Fibroblast of the aortic adventitia (primary cell): ENCODE measurements around the gene WNT11. TPM values are rescaled to one million over a fixed set of nuclear protein-coding genes. Genes with fewer than 3 reads are reported as not detected.

Experiments
- DNase-seq: peaks from one replicate; pipeline ENCODE4 v3.0.0-alpha.2; 2010; ENCODE audit warnings: low read depth
- H3K4me3 ChIP-seq: 2 replicates; pipeline ENCODE4 v1.5.1; 2011; ENCODE audit warnings: low read depth, mild to moderate bottlenecking, control low read depth, low read length, moderate library complexity
- total RNA-seq: library from RNA; depleted of rRNA; stranded (reverse); fragments of >200 nt; gene quantifications from 2 replicates; pipeline ENCODE4 v1.2.3, GENCODE V29; 2012; ENCODE audit warnings: low replicate concordance
- TF ChIP-seq, protein P1 (sequence below): IDR thresholded peaks from 2 replicates; pipeline ENCODE4 v1.5.1; 2011; ENCODE audit warnings: mild to moderate bottlenecking, low read length, control low read depth, inconsistent platforms; ENCODE audit not compliant: insufficient read depth

The WNT11 gene
- total RNA-seq, 1 donor = 1.2 TPM

DNA sequence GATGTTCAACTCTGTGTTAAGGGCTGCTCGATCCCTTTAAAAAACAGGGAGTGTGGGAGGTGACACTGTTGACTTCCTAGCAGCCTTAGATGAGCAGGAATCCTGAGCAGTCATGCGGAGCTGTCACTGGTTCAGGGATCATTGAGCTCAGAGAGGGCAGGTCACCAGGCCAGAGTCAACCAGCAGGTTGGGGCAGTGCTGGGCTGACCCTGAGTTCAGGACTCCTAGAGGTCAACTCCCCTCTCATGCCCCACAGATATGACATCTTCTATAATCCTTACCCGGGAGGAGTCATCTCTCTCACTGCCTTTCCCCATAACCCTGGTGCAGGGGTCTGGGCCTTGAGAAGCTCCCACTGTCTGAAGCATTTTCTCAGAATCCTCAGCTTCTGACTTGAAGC is 12.9 kb upstream of the WNT11 start:
- TF ChIP-seq, protein P1, sequence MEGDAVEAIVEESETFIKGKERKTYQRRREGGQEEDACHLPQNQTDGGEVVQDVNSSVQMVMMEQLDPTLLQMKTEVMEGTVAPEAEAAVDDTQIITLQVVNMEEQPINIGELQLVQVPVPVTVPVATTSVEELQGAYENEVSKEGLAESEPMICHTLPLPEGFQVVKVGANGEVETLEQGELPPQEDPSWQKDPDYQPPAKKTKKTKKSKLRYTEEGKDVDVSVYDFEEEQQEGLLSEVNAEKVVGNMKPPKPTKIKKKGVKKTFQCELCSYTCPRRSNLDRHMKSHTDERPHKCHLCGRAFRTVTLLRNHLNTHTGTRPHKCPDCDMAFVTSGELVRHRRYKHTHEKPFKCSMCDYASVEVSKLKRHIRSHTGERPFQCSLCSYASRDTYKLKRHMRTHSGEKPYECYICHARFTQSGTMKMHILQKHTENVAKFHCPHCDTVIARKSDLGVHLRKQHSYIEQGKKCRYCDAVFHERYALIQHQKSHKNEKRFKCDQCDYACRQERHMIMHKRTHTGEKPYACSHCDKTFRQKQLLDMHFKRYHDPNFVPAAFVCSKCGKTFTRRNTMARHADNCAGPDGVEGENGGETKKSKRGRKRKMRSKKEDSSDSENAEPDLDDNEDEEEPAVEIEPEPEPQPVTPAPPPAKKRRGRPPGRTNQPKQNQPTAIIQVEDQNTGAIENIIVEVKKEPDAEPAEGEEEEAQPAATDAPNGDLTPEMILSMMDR = no peak
- H3K4me3 ChIP-seq = no peak overlapping the region

DNA sequence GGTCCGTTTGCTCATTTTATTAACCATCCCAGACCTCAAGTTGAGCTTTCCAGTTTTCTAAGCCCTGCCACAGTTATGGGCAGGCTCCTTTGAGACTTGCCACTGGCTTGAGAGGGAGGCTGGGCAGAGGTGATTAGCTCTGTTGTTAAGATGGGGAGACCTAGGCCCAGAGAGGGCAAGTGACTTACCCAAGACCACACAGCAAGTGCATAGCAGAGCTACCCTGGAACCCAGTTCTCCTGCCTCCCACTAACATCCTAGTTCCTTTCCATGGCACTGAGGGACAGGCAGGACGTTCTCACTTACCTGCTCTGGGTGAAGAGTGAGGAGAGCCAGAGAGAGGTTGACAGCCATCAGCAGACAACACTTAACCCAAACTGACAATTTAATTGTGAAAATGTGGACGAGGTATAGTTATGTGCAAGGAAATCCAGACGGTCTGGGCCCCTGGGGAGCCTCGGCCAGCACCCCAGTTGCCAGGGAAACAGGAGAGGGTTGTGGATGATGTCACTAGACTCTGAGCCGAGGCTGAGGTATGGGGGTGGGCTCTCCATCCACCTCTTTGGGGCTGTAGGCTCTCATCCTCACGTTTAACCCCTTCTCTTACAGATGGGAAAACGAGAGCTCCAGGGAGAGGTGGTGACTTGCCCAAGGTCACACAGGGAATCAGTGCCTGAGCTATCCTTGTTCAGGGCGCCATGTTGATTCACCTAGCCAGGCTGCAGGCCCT is 12.3 kb upstream of the WNT11 start:
- DNase-seq = no peak
- TF ChIP-seq, protein P1 = no peak

More for the DNA sequence above, 12.9 kb upstream of the WNT11 start:
- no peak for DNase-seq

DNA sequence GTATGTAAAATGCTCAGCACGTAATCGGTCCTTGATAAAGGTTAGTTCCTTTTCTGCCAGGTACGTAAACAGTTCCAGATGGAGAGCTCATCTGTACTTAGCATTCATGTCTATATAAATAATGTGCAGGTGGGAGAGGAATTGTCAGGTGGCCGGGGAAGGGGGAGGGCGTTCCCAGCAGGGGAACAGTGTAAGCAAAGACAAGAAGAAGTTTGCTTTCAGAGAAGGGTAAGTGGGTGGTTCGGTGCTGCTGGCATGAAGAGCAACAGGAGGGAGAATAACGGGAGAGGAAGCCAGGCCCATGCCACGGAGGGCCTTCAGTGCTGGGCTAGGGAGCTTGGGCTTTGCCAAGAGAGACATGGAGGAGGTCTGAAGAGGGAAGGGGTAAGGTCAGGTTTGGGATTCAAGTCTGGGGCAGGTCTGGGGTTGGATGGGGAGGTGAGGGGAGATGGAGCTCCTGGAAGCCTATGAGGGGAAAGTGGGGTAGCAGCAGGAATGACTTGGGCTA is 11.4 kb upstream of the WNT11 start:
- TF ChIP-seq, protein P1 = no peak
- no peak overlapping the region for H3K4me3 ChIP-seq
- no peak for DNase-seq

More for the DNA sequence above, 12.3 kb upstream of the WNT11 start:
- no peak overlapping the region for H3K4me3 ChIP-seq

DNA sequence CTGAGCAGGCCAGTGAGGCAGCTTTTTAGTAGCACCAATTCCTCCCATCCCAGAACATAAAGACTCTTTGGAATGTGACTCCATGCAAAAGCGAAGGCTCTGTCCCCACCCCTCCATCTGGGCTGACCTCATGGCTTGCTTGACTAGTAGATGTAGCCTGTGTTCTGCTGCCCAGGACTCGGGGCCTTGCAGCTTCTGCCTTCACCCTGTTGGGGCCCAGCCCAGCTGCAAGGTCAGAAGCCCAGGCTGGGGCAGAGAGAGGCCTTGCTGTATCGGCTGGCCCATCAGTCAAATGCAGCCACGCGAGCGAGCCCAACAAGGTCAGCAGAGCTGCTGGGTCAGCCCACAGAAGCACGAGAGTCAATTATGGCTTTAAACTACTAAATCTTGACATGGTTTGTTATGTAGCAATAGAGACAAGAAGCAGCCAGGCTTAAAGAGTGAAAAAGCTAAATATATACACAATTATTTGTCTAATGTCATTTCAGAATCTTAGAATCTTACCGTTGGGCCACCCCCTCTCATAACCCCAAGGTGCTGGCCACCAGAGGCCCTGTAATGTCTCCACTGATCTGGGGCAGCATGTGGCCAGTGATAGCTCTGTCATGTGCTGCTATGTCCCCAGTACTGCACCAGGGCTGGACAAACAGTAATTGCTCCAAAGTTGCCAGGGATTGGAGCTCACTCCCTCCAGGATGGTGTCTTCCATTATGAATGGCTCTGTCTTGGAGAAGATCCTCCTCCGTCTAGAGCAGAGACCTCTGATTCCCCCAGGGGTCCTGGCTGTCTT is 10.4 kb upstream of the WNT11 start:
- TF ChIP-seq, protein P1 = no peak
- no peak overlapping the region for H3K4me3 ChIP-seq
- no peak for DNase-seq

DNA sequence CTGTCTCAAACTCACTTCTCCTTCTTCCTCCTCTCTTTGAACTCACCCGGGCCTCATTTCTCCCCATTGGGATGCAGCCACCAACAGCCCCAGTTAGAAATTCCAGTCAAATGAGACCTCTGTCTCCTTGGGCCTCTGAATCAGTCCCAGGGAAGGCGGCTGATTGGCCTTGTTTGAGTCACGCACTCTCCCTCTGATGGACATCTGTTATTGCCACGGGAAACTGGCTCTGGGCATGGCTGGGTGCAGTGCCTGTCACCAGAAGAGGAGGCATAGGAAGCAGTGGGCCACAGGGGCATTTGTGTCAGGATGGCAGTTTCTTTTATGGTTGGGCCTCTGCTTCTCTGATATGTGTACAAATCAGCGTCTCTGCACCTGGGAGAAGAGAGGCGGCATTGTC is 9.6 kb upstream of the WNT11 start:
- TF ChIP-seq, protein P1 = no peak
- DNase-seq = peak; percentile 37
- no peak overlapping the region for H3K4me3 ChIP-seq

DNA sequence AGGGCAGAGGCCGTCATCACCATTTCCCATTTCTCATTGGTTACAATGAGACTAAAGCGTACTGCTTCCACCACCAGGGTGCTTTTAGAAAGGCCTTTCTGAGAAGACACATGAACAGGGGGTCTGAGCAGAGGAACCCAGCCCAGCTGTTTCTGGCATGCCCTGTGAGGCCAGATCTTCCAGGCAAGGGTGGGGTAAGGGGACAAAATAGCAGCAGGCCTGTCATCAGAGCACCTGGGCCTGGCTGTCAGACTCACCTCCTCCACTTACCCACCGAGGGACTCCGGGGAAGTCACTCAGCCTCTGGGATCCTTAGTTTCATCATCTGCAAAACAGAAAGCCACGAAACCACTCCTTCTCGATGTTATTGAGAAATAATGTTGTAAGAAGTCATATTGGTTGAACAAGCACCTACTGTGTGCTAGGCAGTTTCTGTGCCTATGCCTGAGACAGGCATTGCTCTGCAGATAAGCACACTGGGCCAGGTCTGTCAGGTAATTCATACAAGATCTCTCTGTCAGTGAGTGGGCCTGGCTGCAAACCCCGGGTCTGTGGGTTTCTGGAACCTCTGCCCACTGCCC is 8.8 kb upstream of the WNT11 start:
- TF ChIP-seq, protein P1 = no peak
- no peak overlapping the region for H3K4me3 ChIP-seq
- no peak for DNase-seq
